ENCODE data around the gene IQGAP1.

GRCh38 chr15:90414408-90415028, 26.5 kb downstream of the IQGAP1 start:
- no peak for TF ChIP-seq CTCF (conservative IDR thresholded peaks at IDR 0.05; ENCODE audit: low read depth, low read length)
- no peak; the same call in 1 of the 2 replicates for TF ChIP-seq POLR2A (IDR thresholded peaks at IDR 0.05; ENCODE audit: low read depth, low read length)
- no peak for TF ChIP-seq RFX5 (IDR thresholded peaks at IDR 0.05; ENCODE audit: low read depth, low read length)
